ENCODE results near the gene RDH8.

The RDH8 gene, protein sequence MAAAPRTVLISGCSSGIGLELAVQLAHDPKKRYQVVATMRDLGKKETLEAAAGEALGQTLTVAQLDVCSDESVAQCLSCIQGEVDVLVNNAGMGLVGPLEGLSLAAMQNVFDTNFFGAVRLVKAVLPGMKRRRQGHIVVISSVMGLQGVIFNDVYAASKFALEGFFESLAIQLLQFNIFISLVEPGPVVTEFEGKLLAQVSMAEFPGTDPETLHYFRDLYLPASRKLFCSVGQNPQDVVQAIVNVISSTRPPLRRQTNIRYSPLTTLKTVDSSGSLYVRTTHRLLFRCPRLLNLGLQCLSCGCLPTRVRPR

DNA sequence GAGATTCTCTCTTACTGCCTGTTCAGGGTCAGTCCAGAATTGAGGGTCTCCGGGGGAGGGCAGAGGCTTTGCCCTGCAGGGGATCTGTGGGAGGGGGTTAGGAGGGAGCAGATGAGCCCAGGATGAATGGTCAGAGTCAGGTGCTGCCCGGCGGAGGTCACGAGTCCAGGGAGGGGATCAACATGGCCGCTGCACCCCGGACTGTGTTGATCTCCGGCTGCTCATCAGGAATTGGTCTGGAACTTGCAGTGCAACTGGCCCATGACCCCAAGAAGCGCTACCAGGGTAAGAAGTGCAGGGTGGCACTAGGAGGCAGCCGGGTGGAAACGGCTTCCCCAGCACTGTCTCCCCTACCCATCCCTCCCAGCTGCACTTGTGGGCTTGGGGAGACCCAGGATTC lies at the start of gene RDH8:
Gene RDH8, plus strand, starts transcription at position 168 of the 400 bp plus-strand sequence. Its CDS starts 15 bp downstream, at position 183.
- no peak for DNase-seq

DNA sequence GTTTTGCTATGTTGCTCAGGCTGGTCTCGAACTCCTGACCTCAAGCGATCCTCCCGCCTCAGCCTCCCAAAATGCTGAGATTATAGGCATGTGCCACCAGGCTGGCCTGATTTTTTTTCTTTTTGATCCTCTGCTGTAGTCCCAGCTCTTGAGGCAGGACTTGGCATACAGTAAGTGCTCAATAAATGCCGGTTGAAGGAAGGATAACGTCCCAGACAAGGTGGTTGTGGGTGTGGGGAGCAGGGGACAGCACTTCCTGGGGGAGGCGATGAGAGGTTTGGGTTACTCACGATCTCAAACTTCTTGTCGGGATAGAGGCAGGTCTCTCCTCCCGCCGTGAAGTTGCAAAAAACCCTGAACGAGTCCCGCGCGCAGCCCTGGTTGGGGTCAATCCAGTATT lies 47.3 kb upstream of the RDH8 start:
- no peak for DNase-seq

DNA sequence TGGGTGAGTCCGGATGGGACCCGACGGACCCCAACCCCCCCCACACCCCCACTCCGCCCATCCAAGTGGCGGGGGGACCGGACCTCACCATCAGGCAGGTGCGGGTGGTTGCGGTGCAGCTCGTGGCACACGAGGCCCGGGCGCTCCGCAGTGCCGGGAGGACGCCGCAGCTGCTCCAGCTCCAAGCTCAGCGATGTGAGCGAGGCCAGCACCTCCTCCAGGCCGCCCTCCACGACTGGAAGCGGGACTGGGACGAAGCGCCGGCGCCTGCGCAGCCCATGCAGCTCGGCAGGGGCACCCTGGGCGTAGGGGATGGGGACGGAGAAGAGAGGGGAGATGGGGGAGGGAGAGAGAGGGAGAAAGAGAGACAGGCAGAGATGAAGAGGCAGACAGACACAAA lies 46.8 kb upstream of the RDH8 start:
- no peak for DNase-seq

DNA sequence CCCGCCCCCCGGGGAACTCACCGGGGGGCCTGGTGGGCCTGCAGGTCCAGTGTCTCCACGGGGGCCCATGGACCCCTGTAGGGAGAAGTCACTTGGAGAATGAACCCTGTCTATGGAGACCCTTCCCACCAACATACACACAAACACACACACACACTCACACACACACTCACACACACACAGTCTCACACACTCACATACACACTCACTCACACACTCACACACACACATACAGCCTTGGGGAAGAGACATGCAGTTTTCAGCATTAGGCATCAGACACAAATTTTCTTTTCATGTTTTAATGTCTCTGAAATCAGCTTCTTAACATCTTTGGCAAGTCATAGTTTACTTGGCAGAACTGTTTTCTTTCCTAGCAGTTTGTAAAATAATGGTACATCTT lies 46.0 kb upstream of the RDH8 start:
- no peak for DNase-seq

DNA sequence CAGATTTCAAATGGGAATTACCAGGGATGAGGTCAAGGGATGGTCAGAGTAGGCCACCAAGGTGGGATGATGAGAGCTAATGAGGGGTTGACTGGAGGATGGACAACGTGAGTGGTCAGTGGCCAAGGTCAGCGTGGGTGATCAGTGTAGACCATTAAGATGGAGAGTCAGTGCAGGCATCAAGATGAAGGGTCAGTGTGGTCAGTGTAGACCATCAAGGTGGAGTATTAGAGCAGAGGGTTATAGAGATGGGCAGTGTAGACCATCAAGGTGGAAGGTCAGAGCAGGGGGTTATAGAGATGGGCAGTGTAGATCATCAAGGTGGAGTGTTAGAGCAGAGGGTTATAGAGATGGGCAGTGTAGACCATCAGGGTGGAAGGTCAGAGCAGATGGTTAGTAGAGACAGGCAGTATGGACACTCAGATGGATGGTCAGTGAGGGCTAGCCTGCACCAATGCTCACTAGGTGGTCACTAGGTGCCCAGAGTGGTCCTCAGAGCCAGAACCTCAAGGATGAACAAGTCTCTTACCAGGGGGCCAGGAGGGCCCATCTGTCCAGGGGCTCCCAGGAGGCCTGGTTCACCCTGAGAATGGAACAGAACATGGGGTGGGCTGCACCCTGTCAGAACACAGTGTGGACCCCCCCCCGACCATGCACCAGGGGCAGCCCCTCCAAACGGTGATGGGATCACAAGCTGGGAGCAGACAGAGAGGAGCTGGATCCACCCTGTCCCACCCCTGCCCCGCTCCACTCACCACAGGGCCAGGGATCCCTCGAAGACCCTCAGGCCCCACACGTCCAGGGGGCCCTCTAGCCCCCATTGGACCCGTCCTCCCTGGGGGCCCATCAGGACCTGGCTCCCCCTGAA lies 44.2 kb upstream of the RDH8 start:
- no peak for DNase-seq

DNA sequence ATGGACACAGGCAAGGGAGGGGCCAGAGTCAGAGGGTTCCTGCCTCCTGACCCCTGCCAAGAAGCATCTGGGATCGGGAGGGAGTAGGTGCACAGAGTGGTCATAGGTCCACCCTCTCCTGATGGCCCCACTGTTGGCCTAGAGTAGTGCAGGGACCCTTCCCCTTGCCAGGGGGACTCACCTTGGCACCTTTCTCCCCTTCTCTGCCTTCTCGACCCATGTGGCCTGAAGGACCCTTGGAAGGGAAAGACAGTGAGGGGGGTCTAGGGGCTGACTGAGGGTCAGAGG lies 43.7 kb upstream of the RDH8 start:
- DNase-seq = no peak

DNA sequence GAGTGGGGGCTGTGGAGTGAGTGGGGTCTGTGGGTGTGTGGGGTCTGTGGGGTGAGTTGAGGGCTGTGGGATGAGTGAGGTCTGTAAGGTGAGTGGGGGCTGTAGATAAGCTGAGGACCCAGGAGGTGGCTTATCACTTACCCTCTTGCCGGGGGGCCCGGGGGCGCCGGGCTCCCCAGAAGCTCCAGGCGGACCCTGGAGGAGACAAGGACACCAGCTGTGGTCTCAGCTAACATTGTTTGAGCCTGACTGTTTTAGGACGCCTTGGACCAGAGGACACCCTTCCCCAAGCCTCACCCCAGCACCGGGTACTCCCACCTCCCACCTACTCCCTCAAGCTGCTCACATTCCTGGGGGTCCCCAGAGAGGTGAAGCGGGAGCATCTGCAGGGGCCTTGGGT lies 42.8 kb upstream of the RDH8 start:
- no peak for DNase-seq

DNA sequence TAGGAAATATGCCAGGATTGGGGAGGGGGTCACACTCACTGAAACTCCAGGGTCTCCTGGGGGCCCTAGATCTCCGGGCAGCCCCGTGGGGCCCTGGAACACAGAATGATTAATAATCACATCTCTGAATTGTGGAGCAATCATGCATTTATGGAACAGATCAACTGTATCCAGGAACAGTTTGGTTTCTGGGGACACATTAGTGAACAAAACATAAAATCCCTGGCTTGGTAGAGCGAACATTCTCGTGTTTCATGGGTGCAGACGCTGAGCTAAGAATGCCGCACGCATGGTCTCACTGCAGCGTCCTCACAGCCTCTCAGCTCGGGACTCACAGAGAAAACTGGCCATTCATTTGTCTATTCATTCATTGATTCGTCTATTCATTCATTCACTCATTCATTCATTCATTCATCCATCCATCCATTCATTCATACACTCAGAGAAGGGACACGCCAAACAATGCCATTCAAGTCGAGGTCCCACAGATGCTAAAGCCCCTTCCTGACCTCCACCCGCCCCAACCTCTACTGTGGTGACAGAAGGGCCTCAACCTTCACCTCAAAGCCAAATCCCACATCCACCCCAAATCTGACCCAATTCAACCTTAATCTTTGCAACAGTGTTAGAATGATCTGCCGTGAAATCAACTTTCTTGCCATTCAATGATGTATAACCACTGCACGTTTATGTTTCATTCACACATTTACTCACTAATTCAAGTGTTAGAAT lies 42.0 kb upstream of the RDH8 start:
- DNase-seq = no peak

DNA sequence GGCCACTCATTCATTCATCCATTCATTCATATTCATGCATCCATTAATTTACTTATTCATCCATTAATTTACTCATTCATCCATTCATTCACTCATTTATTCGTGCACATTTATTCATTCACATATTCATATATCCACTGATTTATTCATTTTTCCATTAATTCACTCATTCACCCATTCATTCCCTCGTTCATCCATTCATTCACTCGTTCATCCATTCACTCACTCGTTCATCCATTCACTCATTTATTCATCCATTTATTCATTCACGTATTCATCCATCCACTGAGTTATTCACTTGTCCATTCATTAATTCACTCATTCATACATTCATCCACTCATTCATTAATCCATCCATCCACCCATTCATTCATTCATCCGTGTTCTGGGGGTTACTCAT lies 41.2 kb upstream of the RDH8 start:
- no peak for DNase-seq

DNA sequence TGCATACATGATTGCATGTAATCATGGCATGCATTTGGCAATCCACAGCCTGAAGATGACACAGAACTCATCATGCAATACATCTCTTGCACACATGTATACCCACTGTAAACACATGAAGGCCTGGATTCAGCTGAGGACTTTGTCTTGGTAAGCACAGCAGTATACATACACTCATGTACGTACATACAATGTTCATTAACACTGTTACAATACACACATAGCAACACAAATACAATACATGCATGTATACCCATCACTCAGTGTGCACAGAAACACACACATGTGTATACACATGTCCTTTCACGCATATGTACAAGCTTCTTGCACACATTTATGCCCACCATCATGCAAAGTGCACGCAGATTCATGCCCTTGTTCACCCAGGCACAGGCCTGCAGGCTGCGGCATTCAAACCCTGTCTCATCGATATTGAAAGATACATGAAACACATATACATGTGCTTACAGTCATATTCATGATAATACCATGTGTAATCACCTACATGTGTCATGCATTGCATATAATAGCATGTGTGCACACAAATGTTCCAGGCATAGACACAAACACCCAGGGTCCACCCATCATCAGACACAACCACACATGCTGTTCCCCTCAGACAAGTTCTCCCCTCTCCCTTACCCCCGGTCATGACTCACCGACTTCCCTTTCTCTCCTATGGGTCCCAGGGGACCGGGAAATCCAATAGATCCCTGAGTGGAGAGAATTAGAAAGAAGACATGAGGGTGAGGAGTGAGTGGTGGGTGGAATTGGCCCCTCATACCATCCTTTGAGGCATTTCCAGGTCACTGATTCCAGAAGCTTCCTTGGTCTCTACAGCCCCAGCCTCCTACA lies 31.6 kb upstream of the RDH8 start:
- no peak for DNase-seq

DNA sequence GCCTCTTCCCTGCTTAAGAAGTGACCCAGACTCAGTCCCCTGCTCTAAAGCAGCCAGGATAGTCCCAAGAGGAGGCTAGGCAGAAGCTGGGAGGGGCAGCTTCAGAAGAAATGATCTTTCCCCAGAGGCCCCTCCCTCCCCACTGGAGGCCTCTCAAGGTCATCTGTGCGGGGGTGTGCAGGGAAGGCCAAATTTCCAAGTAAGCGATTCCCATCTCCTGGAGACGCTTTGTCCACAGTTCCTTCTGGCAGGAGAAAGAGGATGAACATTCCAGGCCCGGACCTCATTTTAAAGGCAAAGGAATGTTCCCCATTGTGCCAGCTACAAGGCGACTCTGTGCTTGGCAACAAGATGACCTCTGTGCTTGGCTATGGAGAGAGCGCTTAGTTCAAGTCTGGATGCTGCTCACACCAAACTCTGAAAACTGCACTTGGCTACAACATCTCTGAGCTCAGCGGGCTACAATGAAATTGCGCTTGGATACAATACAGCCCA lies 26.4 kb upstream of the RDH8 start:
- DNase-seq = no peak

DNA sequence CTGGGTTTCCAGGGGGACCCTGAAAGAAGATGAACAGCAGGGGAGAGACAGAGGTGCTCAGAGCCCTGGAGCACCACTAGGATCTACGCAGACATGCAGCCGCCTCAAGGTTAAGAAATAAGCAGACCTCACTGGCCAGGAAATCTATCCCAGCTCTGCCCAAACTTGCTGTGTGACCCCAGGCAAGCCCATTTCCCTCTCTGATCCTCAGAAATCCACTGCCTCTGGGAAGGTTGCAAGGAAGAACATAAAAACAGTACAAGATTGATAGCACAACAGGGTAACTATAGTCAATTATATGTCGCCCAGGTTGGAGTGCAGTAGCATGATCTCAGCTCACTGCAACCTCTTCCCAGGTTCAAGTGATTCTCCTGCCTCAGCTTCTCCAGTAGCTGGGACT lies 23.8 kb upstream of the RDH8 start:
- DNase-seq = no peak

DNA sequence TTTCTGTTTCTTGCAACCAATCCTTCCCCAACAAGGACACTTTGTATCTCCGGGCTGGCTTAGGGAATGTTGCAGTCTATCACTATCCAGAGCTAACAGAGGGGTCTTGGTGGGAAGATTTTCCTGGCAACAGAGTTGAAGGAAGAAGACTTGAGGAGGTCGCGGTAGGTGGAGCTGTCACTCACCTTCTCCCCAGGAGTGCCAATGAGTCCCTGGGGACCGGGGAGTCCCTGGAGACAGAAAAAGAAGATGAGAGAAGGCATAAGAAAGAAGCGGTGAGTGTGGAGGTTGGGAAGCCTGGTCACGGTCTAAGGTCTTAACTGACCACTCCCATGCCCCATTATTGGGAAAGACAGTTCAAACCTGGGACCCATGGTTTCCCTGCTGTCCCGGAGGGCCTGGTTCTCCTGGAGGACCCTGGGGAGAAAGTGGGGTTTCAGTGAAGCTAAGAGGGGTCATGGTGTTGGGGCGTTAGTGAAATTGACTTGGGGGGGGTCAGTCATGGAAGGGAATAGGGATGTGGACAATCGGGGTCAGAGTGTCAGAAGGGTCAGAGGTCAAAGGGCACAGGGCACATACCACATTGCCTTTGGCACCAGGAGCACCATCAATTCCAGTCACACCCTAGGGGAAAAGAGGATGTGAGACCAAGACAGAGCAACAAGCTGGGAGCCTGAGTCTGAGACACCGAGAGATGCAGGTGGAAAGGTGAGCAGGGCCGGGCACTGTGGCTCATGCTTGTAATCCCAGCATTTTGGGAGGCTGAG lies 21.7 kb upstream of the RDH8 start:
- DNase-seq = no peak

DNA sequence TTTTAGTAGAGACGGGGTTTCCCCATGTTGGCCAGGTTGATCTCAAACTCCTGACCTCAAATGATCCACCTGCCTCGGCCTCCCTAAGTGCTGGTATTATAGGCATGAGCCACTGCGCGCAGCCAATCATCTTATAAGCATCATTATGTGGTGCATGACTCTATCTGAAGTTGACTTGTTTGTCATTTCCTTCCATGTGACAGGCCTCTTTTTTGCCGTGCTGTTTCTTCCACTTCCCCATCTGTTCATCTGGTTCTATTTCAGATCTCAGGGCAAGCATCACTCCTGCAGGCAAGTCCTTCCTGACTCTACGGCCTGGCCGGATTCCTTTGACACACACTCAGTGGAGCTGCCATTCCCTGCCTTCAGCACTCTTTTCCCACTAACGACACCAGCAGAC lies 18.2 kb upstream of the RDH8 start:
- DNase-seq = no peak

DNA sequence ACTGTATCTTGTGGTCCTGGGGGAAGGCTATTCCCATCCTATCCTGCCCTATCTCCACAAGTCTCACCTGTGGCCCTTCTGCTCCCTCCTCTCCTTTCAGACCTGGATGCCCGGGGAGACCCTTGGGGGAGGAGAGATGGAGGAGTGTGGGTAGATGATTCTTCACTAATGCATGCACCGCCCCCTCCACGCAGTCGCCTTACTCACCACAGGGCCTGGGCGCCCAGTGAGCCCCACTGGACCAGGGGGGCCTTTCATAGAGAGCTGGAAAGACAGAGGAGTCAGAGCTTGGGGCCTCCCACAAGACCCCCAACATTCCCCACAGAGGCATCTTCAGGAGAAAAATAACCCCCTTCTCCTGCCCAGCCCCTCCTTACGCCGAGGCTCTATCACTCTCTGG lies 17.3 kb upstream of the RDH8 start:
- DNase-seq = no peak

DNA sequence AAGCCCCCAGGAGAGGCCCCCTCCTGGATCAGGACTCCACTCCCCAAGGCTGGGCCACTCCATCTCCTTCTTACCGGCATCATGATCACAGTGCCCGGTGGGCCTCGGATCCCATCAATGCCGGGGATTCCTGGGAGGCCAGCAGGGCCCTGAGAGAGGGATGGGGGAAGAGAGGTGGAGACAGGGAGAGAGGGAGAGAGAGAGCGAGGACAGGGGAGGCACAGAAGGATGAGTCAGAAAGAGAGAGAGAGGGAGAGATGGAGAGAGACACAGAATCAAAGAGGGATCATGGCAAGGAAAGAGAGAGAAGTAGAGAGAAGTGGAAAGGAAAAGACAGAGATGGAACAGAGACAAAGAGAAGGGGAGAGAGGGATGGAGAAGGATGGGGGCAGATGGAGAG lies 16.7 kb upstream of the RDH8 start:
- no peak for DNase-seq

DNA sequence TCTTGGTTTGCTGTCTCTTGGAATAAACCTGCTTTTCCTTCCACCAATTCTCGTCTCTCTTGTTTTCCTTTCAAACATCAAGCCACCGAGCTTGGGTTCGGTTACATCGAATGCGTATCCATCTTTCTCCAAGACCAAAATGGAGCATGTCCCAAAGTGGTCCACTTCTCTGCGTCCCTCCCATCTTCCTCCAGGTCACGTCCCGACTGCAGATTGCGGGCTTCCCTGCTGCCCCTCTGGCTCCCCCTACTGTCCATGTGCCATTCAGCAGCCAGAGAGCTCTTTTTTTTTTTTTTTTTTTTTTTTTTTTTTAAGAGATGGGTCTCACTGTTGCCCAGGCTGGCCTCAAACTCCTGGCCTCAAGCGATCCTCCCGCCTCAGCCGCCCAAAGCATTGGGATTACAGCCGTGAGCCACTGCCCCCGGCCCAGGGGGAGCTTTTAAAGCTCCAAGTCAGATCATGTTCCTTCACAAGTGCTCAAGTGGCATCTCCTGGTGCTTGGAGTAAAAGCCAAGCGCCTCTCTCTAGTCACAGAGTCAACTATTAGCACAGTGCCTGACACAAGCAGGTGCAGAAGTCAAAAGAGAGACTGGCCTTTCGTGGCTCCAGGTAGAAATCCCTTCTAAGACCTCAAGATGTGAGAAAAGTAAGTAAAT lies 13.0 kb upstream of the RDH8 start:
- peak; percentile 48 for DNase-seq

DNA sequence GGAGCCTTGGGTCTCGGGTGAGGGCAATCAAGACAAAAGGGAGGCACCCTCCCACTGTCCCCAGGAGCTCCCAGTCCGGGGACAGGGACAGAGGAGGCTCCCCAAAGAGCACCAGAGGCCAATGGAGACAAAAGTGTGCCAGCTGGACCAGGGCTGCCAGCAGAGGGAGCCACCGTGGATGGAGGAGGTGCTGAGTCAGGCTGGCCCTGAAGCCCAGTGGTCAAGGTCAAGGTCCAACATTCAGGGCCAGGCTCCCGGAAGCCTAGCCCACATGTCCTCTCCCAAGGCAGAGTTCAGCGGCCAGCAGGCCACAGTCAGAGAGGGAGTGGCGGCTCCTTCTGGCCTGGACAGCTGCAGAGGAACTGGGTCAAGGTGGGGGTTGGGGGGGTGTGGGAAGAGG lies 11.4 kb upstream of the RDH8 start:
- no peak for DNase-seq

DNA sequence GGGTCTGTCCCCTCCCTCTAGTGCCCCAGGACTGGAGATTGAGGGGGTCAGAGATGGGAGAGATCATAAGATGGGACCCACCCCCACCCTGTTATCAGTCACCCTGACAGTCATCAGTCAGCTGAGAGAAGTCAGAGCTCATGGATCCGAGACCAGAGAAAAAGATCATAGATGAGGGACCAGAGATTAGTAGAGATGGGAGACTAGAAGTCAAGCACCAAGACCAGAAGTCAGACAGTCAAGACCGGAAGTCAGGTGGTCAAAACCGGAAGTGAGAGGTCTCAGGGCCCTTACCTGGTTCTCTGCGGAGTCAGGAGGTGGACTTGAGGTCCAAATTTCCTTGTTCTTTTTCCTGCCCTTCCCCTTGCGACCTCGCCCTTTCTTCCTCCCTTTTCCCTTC lies 10.0 kb upstream of the RDH8 start:
- DNase-seq = no peak

DNA sequence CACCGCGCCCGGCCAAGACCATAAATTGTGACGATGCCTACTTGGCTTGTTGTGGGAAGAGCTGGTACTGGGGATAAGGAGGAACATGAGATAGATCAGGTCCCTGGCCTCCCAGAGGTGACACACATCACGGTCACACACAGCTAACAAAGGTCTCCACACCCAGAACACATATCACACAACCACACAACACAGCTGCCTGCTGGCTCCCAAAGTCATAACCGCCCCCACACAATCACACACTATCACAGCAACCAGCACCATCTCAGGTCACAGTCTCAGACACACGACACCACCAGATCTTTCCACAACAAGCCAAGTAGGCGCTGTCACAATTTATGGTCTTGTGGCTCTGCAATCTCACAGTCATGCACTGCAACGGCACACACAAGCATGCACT lies 8.7 kb upstream of the RDH8 start:
- no peak for DNase-seq

DNA sequence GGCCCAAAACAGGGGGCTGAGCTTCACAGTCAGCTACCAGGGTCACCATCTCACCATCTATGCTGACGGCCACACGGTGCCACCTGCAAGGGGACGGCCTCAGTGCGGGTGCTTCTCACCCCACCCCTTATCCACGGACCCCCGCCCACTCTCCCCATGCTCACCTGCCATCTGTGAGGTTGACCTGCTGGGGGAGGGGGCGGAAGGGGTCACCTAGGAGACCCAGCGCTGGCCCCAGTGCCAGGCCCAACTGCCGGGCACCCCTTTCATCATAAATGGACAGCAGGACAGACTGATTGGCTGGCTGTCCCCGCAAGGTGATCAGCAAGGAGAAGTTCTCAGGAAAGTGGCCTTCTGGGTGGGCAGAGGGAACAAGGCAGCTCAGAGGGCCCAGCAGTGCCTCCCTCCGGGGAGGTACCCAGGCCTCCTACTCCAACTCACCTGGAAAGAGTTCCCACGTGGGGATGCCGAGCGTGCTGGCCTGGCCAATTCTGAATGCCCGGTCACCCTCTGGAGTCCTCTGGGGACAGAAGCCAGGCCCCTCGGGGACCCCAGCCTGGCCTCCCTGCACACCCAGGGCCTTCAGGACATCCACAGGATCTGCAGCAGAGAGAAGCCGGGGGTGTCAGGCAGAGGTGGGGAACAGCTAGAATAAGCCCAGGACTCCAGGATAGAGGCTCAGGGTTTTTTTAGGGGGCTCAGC lies 7.5 kb upstream of the RDH8 start:
- no peak for DNase-seq

Measured in NCI-H1105 treated with DMSO at 0.1 percent for 48 hours (cell line).